Activated naive CD4-positive, alpha-beta T cell treated with anti-CD3 and anti-CD28 coated beads, Interleukin-2, amount 10 ng/mL, durations not matched to agents 7 days and 5 days (primary cell): ENCODE data around the gene SLC25A28.
"Not testable (repeated sequence)": the region's sequence is repeated elsewhere in the genome, so short reads cannot be mapped to it uniquely, and the experiment has no call there.

Experiments used
- CTCF ChIA-PET: fragments of 350-600 bp; sonication (Branson Sonifier 250); formaldehyde crosslinking; loops from one replicate; lab custom pipeline; 2021; ENCODE audit warnings: antibody characterized with exemption; lab: Charles Lee
- DNase-seq: peaks from one replicate; pipeline ENCODE4 v3.0.0-alpha.2; 2020
- H3K27ac Mint-ChIP-seq: one replicate; pipeline ENCODE4 v1.8.0; 2021; ENCODE audit warnings: mild to moderate bottlenecking, moderate library complexity, mixed read lengths
- H3K27me3 Mint-ChIP-seq: one replicate; pipeline ENCODE4 v1.8.0; 2021; ENCODE audit warnings: mild to moderate bottlenecking, mixed read lengths
- H3K36me3 Mint-ChIP-seq: one replicate; pipeline ENCODE4 v1.8.0; 2021; ENCODE audit warnings: mixed read lengths
- H3K4me1 Mint-ChIP-seq: one replicate; pipeline ENCODE4 v1.8.0; 2021; ENCODE audit warnings: mixed read lengths
- H3K4me3 Mint-ChIP-seq: one replicate; pipeline ENCODE4 v1.8.0; 2021; ENCODE audit warnings: mild to moderate bottlenecking, moderate library complexity, mixed read lengths
- H3K9me3 Mint-ChIP-seq: one replicate; pipeline ENCODE4 v1.8.0; 2021; ENCODE audit warnings: mixed read lengths

Gene SLC25A28

DNA sequence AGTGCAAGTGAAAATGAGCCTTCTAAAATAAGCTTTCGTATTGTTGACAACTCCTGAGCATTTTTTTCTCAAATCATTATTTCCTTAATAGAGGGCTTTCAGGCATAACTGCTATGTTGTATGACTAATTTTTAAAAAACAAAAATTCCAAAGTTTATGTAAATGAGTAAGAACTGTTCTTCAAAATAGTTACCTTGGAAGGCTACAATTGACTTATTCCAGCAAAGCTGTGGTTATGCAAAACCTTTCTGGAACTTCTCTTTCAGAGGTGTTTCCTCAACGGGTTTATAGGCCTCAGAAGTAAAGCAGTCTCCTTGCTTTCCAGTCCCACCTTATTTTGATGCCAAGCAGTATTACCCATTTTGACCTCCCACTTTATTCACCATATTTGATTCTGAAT is 2.5 kb downstream of the SLC25A28 start:
- peak overlapping the region; percentile 67 for H3K27ac Mint-ChIP-seq

DNA sequence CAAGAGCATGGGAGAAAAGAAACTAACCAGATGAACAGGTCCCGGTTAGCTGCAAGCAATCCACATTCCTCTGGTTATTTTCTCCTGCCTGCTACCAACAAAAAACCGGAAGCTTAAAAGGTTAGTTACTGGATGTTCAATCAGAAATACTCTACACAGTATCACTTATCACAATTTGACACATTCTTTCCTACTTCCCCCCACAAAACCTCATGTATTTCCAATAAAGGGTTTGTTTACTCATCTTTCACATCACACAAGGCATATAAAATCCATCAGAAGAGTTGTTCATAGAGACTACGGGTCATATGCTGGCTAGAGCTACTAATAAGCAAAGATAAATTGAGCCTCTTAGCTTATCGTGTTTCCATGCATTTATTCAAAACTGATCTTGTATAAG is 4.8 kb downstream of the SLC25A28 start:
- Mint-ChIP-seq H3K27ac (no peak overlapping the region), H3K36me3 (peaks cover 32% of the 10 kb centered on the region), H3K9me3 (no peaks in the 10 kb centered on the region), H3K4me1 (peaks cover 46% of the 10 kb centered on the region), H3K27me3 (no peaks in the 10 kb centered on the region), H3K4me3 (no peak overlapping the region)
- DNase-seq: no peak
- CTCF ChIA-PET: interaction anchor here (1.5 to 2.7 kb wide), 4 partner anchors 10 to 180 kb away, joined by 4 to 9 read pairs (median 6); no protein-coding TSS in a partner anchor

More for the DNA sequence above, 2.5 kb downstream of the SLC25A28 start:
- Mint-ChIP-seq H3K27me3 (no peaks in the 10 kb centered on the region), H3K4me1 (peaks cover 51% of the 10 kb centered on the region), H3K36me3 (peaks cover 21% of the 10 kb centered on the region), H3K9me3 (no peaks in the 10 kb centered on the region), H3K4me3 (peak overlapping the region; percentile 72)
- DNase-seq: no peak
- CTCF ChIA-PET: interaction anchor here (1.3 to 2.7 kb wide), 3 partner anchors 8 to 56 kb away, joined by 3 to 6 read pairs (median 4); no protein-coding TSS in a partner anchor

DNA sequence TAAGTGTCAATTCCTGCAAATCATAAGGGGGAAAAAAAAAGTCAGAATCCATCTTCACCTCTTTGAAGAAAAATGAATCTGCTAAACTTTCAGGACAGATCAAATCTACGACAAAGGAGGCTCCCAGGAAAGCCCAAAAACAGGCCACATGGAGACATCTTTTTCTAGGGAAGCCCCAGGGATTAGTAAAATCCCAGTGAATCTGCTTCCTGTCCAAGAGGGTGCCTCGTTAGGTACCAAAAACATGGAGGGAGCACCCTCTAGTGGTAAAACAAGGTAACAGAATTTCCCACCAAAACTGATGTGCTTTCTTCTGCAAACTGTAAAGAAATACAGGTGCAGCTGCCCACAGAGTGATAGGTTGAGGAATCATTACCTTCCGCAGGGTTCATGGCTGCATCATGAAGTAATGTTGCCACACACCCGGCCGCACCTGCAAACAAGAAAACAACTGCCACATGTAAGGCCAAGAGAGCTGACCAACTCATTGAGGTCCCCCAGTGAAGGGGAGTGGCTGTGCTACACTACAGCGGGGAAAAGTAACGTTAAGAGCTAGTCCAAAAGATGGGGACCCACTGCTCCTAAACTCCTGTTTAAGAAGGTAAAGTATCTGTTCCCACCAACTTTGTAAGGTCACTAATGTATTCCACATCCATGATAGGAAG is 7.9 kb downstream of the SLC25A28 start:
- no peaks in the 10 kb centered on the region for H3K27me3 Mint-ChIP-seq
- peaks cover 31% of the 10 kb centered on the region for H3K36me3 Mint-ChIP-seq
- peaks cover 27% of the 10 kb centered on the region for H3K4me1 Mint-ChIP-seq
- no peak overlapping the region for H3K4me3 Mint-ChIP-seq
- H3K9me3 Mint-ChIP-seq: no peaks in the 10 kb centered on the region
- CTCF ChIA-PET: interaction anchor here (0.6 to 5.7 kb wide), 18 partner anchors 7 to 384 kb away, joined by 3 to 40 read pairs (median 3); partner anchors contain the start of gene SLC25A28
- no peak overlapping the region for H3K27ac Mint-ChIP-seq
- DNase-seq: peak; percentile 34

DNA sequence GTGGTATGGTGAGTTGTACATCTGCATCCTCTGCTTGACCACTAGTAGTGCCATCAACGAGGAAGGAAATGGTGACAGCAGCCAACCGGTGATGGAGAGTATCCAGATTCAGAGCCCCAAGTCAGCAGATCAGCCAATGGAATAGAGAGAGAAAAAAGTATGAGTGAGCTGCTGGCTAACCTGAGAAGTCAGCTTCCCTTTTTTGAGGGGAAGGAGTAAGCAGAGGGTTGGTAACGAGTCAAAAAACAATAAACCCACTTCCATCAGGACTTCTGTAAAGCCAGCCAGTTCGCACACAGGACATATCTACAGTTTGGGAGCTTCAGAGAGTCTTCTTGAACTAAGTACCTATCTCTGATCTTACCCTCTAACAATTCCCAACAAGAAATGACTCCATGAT is 8.9 kb downstream of the SLC25A28 start:
- peaks cover 18% of the 10 kb centered on the region for H3K4me1 Mint-ChIP-seq
- H3K9me3 Mint-ChIP-seq: no peaks in the 10 kb centered on the region
- CTCF ChIA-PET: interaction anchor here (0.6 to 5.7 kb wide), 7 partner anchors 8 to 175 kb away, joined by 3 to 40 read pairs (median 9); partner anchors contain the start of gene SLC25A28
- peaks cover 28% of the 10 kb centered on the region for H3K36me3 Mint-ChIP-seq
- no peak overlapping the region for H3K4me3 Mint-ChIP-seq
- DNase-seq: no peak
- H3K27ac Mint-ChIP-seq: no peak overlapping the region
- no peaks in the 10 kb centered on the region for H3K27me3 Mint-ChIP-seq

DNA sequence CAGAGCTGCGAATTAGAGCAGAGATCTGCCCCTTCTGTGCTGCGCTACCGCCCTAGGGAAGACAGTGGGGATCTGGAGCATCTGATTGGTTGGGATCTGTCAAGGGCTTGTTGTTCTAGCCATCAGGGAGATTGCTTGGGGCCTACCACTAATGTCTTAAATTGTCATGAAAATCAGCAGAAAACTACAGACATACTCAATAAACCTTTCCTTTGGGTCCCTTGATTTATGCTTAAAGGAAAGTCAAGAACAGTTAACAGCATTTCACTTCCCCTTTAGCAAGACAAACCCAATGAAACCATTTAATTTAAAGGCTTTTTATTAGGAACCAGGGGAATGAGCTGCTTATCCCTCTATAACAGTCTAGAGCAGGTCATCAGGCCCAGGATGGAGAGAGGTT is 10.0 kb downstream of the SLC25A28 start:
- Mint-ChIP-seq H3K9me3 (no peaks in the 10 kb centered on the region), H3K27ac (no peak overlapping the region), H3K4me1 (peaks cover 9% of the 10 kb centered on the region), H3K36me3 (peaks cover 20% of the 10 kb centered on the region), H3K4me3 (no peak overlapping the region), H3K27me3 (no peaks in the 10 kb centered on the region)
- CTCF ChIA-PET: interaction anchor here (0.9 to 5.7 kb wide), 3 partner anchors 50 to 218 kb away, joined by 3 to 40 read pairs (median 3); no protein-coding TSS in a partner anchor
- no peak for DNase-seq

DNA sequence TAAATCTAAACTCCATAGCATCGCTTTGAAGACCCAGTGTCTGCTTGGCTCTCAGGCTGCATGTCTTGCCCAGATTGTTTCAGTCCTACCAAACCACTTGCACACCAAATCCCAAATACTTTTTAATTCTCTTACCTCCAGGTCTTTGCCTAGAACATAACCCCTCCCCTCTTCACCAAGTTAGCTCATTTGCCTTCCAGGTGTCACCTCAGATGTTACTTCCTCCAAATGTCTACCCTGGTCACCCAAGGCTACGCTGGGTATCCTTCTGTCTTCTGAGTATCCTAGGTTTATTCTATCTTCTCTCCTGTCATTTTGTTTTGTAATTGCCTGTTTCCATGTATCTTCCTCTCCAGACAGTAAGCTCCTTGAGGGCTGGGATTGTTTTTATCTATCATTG is 11.1 kb downstream of the SLC25A28 start:
- CTCF ChIA-PET: interaction anchor here (0.9 to 5.7 kb wide), 3 partner anchors 49 to 217 kb away, joined by 3 to 40 read pairs (median 3); no protein-coding TSS in a partner anchor
- no peaks in the 10 kb centered on the region for H3K9me3 Mint-ChIP-seq
- peaks cover 20% of the 10 kb centered on the region for H3K36me3 Mint-ChIP-seq
- no peak for DNase-seq
- no peak overlapping the region for H3K27ac Mint-ChIP-seq
- no peaks in the 10 kb centered on the region for H3K27me3 Mint-ChIP-seq
- no peak overlapping the region for H3K4me3 Mint-ChIP-seq
- H3K4me1 Mint-ChIP-seq: peaks cover 9% of the 10 kb centered on the region

DNA sequence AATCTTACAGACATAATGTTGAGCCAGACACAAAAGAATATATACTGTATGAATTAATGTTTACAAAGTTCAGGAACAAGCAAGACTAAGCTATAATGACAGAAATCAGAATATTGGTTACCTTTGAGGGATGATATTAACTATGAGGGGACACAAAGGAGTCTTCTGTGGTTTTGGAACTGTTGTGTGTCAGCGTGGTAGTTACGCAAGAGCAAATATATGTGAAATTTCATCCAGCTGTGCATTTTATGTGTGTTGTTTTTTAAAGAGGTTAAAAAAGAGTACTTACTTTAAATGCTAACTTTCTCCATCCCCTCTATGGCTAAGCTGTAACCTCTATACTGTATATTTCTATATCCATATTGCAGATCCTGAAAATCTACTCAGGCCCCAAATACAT is 14.9 kb downstream of the SLC25A28 start:
- Mint-ChIP-seq H3K27me3 (peaks cover 4% of the 10 kb centered on the region), H3K27ac (no peak overlapping the region), H3K4me1 (no peaks in the 10 kb centered on the region), H3K4me3 (no peak overlapping the region), H3K9me3 (no peaks in the 10 kb centered on the region), H3K36me3 (peaks cover 8% of the 10 kb centered on the region)
- no peak for DNase-seq
- CTCF ChIA-PET: interaction anchor here (1.1 to 1.3 kb wide), 2 partner anchors 11 to 57 kb away, joined by 3 read pairs; no protein-coding TSS in a partner anchor

DNA sequence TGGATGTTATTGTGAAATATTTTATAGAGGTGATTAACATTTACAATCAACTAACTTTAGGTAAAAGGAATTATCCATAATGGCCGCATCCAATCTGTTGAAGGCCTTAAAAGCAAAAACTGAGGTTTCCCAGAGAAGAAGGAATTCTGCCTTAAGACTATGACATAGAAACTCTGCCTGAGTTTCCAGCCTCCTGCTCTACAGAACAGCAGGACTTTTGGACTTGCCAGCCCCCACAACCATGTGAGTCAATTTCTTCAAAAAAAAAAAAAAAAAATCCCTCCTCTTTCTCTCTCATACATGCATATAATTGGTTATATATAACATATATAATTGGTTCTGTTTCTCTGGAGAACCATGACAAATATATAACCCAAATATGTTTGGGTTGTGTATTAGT is 15.4 kb downstream of the SLC25A28 start:
- H3K27ac Mint-ChIP-seq: no peak overlapping the region
- peaks cover 5% of the 10 kb centered on the region for H3K36me3 Mint-ChIP-seq
- CTCF ChIA-PET: no interaction called here
- H3K4me1 Mint-ChIP-seq: no peaks in the 10 kb centered on the region
- no peak overlapping the region for H3K4me3 Mint-ChIP-seq
- no peaks in the 10 kb centered on the region for H3K9me3 Mint-ChIP-seq
- DNase-seq: no peak
- peaks cover 8% of the 10 kb centered on the region for H3K27me3 Mint-ChIP-seq

DNA sequence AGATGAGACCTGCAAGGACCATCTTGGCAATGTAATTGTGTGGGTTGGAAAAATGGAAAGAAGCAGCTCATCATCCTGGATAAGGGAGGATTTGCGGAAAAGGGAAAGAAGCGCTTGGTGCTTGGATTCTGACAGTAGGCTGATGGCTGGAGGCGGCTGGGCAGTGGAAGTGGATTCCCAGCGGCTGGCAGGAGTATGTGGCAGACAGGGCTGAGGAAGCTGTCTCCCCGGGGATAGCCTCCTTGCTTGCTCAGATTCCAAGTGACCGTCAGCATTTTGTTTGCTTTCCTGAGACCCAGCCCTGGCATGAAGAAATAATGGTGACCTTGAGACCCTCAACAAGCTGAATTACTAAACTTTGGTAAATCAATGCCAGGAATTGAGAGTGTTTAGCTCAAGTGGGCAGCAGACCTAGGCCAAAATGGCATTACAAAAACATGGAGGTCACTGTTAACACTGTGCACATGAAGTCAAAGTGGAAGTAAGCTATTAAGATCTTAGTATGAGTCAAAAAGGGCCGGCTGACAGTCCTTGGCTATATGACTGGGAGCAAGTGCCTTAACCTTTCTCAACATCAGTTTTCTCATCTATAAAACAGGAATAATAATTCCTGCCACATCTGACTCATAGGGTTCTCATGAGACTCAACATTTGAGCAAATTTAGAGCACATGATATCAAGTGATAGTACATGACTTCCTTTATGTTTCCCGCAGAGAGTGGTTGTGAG is 21.3 kb downstream of the SLC25A28 start:
- CTCF ChIA-PET: interaction anchor here (0.6 to 1.2 kb wide), 3 partner anchors 14 to 41 kb away, joined by 3 to 4 read pairs (median 3); no protein-coding TSS in a partner anchor
- no peak overlapping the region for H3K27ac Mint-ChIP-seq
- H3K4me3 Mint-ChIP-seq: no peak overlapping the region
- H3K27me3 Mint-ChIP-seq: peaks cover 23% of the 10 kb centered on the region
- DNase-seq: no peak
- H3K4me1 Mint-ChIP-seq: no peaks in the 10 kb centered on the region
- H3K36me3 Mint-ChIP-seq: no peaks in the 10 kb centered on the region
- H3K9me3 Mint-ChIP-seq: no peaks in the 10 kb centered on the region

DNA sequence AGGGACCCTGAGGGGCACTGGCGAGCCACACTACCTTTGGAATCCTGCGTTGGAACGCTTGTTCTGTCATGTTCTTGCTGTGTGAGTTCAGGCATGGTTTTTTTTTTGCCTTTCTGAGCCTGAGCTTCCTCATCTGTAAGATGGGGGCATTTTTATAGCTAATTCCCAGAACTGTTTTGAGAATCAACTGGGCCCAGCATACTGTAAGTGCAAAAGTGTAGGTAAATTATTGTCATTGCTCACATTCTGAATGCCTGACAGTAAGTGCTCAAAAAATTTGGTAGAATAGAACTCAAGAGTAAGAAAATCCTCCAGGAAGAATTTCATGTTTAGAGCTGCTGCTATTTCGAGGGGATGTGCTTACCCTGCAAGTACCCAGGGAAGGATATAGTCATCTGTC is 22.2 kb downstream of the SLC25A28 start:
- DNase-seq: no peak
- H3K4me3 Mint-ChIP-seq: no peak overlapping the region
- H3K36me3 Mint-ChIP-seq: no peaks in the 10 kb centered on the region
- no peaks in the 10 kb centered on the region for H3K4me1 Mint-ChIP-seq
- H3K9me3 Mint-ChIP-seq: no peaks in the 10 kb centered on the region
- peaks cover 26% of the 10 kb centered on the region for H3K27me3 Mint-ChIP-seq
- CTCF ChIA-PET: interaction anchor here (1.1 kb wide), 1 partner anchor 14 kb away, joined by 3 read pairs; no protein-coding TSS in a partner anchor
- no peak overlapping the region for H3K27ac Mint-ChIP-seq

DNA sequence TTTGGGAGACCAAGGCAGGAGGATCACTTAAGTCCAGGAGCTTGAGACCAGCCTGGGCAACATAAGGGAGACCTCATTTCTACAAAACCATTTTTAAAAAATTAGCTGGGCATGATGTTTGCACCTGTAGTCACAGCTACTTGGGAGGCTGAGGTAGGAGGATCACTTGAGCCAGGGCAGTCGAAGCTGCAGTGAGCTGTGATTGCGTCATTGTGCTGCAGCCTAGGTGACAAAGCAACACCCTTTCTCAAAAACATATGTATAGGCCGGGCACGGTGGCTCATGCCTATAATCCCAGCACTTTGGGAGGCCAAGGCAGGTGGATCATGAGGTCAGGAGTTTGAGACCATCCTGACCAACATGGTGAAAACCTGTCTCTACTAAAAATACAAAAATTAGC is 23.5 kb downstream of the SLC25A28 start:
- not testable (repeated sequence) for H3K27ac Mint-ChIP-seq, H3K36me3 Mint-ChIP-seq, H3K4me1 Mint-ChIP-seq, H3K4me3 Mint-ChIP-seq, DNase-seq, H3K9me3 Mint-ChIP-seq
- CTCF ChIA-PET: interaction anchor here (1.2 kb wide), 1 partner anchor 16 kb away, joined by 3 read pairs; no protein-coding TSS in a partner anchor
- H3K27me3 Mint-ChIP-seq: peaks cover 27% of the 10 kb centered on the region

DNA sequence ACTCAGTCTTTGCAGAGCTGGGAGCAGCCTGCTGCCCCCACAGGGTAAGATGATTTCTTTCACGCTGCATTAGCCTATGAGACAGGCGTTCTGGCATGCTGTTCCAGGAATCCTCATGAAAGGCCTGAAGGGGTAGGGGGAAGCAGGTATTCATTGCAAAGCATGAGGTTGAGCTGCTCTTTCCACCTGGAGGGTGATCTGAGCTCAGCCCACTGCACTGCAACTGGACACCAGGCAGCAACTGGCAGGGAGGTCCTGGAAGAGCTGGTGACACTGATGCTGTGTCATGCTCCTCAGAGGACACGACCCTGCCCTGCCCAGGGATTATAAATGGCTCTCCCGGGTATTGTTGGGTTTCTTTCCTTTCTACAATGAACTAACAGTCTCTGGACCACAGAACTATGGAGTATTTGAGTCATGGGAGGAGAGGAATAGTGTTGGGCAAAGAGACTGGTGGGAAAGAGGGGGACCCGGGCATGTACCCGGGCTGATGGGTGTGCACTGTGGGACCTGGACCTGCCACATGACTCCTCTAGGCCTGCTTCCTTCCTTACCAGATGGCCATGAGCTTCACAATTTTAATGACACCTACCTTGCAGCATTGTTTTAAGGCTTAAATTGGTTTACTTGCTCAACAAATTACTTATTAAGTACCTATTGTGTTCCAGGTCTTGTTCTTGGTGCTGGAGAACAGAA is 24.3 kb downstream of the SLC25A28 start:
- Mint-ChIP-seq H3K36me3 (no peaks in the 10 kb centered on the region), H3K9me3 (no peaks in the 10 kb centered on the region), H3K27me3 (peaks cover 23% of the 10 kb centered on the region), H3K4me3 (no peak overlapping the region), H3K27ac (no peak overlapping the region), H3K4me1 (no peaks in the 10 kb centered on the region)
- CTCF ChIA-PET: interaction anchor here (1.2 kb wide), 1 partner anchor 17 kb away, joined by 3 read pairs; no protein-coding TSS in a partner anchor
- no peak for DNase-seq

DNA sequence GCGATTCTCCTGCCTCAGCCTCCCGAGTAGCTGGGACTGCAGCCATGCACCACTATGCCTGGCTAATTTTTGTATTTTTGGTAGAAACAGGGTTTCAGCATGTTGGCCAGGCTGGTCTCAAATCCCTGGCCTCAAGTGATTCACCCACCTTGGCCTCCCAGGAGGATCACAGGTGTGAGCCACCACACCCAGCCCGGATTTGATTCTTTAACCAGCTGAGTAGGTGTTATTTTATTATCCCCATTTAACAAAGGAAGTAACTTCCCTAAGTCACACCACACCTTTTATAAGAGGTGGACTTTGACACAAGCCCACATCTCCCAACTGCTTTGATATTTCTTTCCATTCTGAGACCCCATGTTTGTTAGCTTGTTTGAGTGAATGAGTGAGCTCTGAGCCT is 25.0 kb downstream of the SLC25A28 start:
- Mint-ChIP-seq H3K27me3 (peaks cover 22% of the 10 kb centered on the region), H3K27ac (no peak overlapping the region), H3K4me1 (no peaks in the 10 kb centered on the region), H3K4me3 (no peak overlapping the region), H3K9me3 (no peaks in the 10 kb centered on the region), H3K36me3 (no peaks in the 10 kb centered on the region)
- DNase-seq: no peak
- CTCF ChIA-PET: no interaction called here

DNA sequence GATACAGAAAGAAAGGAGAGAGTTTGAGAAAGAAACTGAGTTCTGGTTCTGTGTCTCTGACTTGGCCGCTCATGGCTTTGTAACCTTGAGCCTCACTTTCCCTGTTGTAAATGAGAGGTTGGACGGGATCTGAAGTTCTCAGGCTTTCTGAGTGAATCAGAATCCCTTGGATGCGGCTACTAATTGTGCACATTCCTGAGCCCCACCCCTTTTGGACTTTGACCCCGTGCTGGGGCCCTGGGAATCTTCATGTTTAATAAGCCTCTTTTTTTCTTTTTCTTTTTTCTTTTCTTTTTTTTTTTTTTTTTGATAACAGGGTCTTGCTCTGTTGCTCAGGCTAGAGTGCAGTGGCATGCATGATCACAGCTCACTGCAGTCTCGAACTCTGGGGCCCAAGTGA is 26.9 kb downstream of the SLC25A28 start:
- CTCF ChIA-PET: no interaction called here
- Mint-ChIP-seq H3K36me3 (no peaks in the 10 kb centered on the region), H3K4me3 (no peak overlapping the region), H3K9me3 (no peaks in the 10 kb centered on the region), H3K27ac (no peak overlapping the region), H3K4me1 (no peaks in the 10 kb centered on the region), H3K27me3 (peaks cover 12% of the 10 kb centered on the region)
- no peak for DNase-seq
